ENCODE results near the gene LIFR. TPM values are rescaled to one million over a fixed set of nuclear protein-coding genes. Genes with fewer than 3 reads are reported as not detected.

Gene LIFR
- total RNA-seq, 1 experiment from 2014 or later = 7.8 TPM

GRCh38 chr5:38515092-38515491 lies 41.4 kb downstream of the LIFR start:
- no CpG with 5 or more reads among the region's 3 CpGs for WGBS (ENCODE audit: extremely low coverage, insufficient read length, low lambda C conversion rate)
- Histone ChIP-seq H2AK5ac (ENCODE audit: insufficient read length, low read length) (no peak overlapping the region), H3K4me2 (ENCODE audit: insufficient read depth, insufficient read length, low read length) (no peak overlapping the region), H3K23me2 (ENCODE audit: insufficient read length, low read depth, low read length, poor library complexity, severe bottlenecking) (no peaks in the 10 kb centered on the region), H4K91ac (ENCODE audit: insufficient read length, low read depth, low read length) (no peak overlapping the region), H2AFZ (ENCODE audit: low read length) (no peak overlapping the region), H2BK12ac (ENCODE audit: insufficient read length, low read depth, low read length) (no peak overlapping the region), H3K4ac (ENCODE audit: low read depth, low read length) (no peak overlapping the region), H3K18ac (ENCODE audit: insufficient read length, low read depth, low read length) (no peak overlapping the region), H3K23ac (ENCODE audit: insufficient read length, low read depth, low read length) (no peak overlapping the region), H3K79me1 (ENCODE audit: insufficient read depth, low read depth, low read length, poor library complexity, severe bottlenecking) (no peaks in the 10 kb centered on the region), H4K8ac (replicated peaks; ENCODE audit: insufficient read length, low read depth, low read length) (no peak overlapping the region), H3K56ac (ENCODE audit: insufficient read length, low read depth, low read length) (no peak overlapping the region), H4K20me1 (ENCODE audit: control insufficient read depth, insufficient read depth, insufficient read length) (no peaks in the 10 kb centered on the region), H2BK5ac (ENCODE audit: insufficient read length, low read length) (no peak overlapping the region), H3K4me1 (ENCODE audit: insufficient read depth, low read length) (no peaks in the 10 kb centered on the region; the same call in 1 of the 2 replicates), H3K14ac (ENCODE audit: insufficient read depth, low read length) (no peak overlapping the region), H2BK20ac (ENCODE audit: low read depth, low read length, poor library complexity, severe bottlenecking) (no peak overlapping the region), H3K79me2 (ENCODE audit: insufficient read depth, low read length) (no peaks in the 10 kb centered on the region), H3K27me3 (ENCODE audit: insufficient read depth, low read length) (no peaks in the 10 kb centered on the region), H2BK15ac (ENCODE audit: low read depth, low read length) (no peak overlapping the region), H3K9me3 (ENCODE audit: control insufficient read depth, low read depth, low read length) (no peaks in the 10 kb centered on the region), H3K27ac (ENCODE audit: insufficient read length, low read depth, low read length) (no peak overlapping the region), H4K5ac (ENCODE audit: insufficient read length, low read depth, low read length) (no peak overlapping the region), H2BK120ac (ENCODE audit: low read depth, low read length, poor library complexity, severe bottlenecking) (no peak overlapping the region), H3K9ac (ENCODE audit: extremely low read depth, insufficient read length, low read length) (no peak overlapping the region), H3T11ph (ENCODE audit: low read length) (no peak overlapping the region)
- Mint-ChIP-seq H3K36me3 (ENCODE audit: insufficient read depth in 1 of 3, low read depth in 3 of 3) (peaks cover 0 to 3% (median 0%) of the 10 kb centered on the region in 3 experiments; a peak in 4 of 7 replicates), H3K4me1 (peaks cover 4 to 8% of the 10 kb centered on the region in 2 experiments; a peak in 2 of 4 replicates), H3K9me3 (peaks cover 0 to 5% of the 10 kb centered on the region in 2 experiments; a peak in 2 of 5 replicates), H3K27me3 (ENCODE audit: low read depth) (no peaks in the 10 kb centered on the region), H3K4me3 (no peak overlapping the region), H3K27ac (no peak overlapping the region)
- no peak for DNase-seq
- TF ChIP-seq, protein P1, sequence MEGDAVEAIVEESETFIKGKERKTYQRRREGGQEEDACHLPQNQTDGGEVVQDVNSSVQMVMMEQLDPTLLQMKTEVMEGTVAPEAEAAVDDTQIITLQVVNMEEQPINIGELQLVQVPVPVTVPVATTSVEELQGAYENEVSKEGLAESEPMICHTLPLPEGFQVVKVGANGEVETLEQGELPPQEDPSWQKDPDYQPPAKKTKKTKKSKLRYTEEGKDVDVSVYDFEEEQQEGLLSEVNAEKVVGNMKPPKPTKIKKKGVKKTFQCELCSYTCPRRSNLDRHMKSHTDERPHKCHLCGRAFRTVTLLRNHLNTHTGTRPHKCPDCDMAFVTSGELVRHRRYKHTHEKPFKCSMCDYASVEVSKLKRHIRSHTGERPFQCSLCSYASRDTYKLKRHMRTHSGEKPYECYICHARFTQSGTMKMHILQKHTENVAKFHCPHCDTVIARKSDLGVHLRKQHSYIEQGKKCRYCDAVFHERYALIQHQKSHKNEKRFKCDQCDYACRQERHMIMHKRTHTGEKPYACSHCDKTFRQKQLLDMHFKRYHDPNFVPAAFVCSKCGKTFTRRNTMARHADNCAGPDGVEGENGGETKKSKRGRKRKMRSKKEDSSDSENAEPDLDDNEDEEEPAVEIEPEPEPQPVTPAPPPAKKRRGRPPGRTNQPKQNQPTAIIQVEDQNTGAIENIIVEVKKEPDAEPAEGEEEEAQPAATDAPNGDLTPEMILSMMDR (conservative IDR thresholded peaks at IDR 0.05) = no peak

All from H9 (cell line).